PC-9 (cell line): ENCODE measurements around the gene RPGRIP1L.

ENCODE experiments used
- CTCF ChIP-seq: fragments of 200-600 bp; sonication (generic); conservative IDR thresholded peaks from 2 replicates; pipeline ENCODE4 v1.6.1; 2017; ENCODE audit warnings: mixed run types, antibody characterized with exemption, mild to moderate bottlenecking, moderate library complexity
- EZH2 ChIP-seq: fragments of 200-600 bp; sonication (generic); IDR thresholded peaks from 2 replicates; pipeline ENCODE4 v1.8.0; 2017; ENCODE audit warnings: antibody characterized with exemption, low read depth

- TF ChIP-seq CTCF (no peak), EZH2 (no peak)
These were observed 115.5 kb downstream of the RPGRIP1L start for GRCh38 chr16:53588081-53588648.
